HCT116 (cell line): Measurements from ENCODE around the gene LMO7. TPM values are rescaled to one million over a fixed set of nuclear protein-coding genes. Genes with fewer than 3 reads are reported as not detected.

ENCODE experiments used
- ATAC-seq: fragments of 200-7000 bp; cut with Tn5 transposase; 2 replicates; pipeline ENCODE4 v1.9.1; 2020; ENCODE audit warnings: mild to moderate bottlenecking, moderate library complexity
- BruUV-seq: library from RNA; stranded (reverse); fragments of 400-500 nt; replicated peaks from 2 replicates; lab custom pipeline; 2021; lab: Mats Ljungman, UMichigan
- CTCF ChIA-PET: fragments of 300-600 bp; sonication (Branson Sonifier 250); formaldehyde crosslinking; loops from one replicate; lab custom pipeline; 2021; ENCODE audit warnings: antibody characterized with exemption; lab: Charles Lee
- POLR2A ChIA-PET: fragments of 300-600, 350-600 bp; sonication (Branson Sonifier 250); formaldehyde crosslinking; loops from one replicate; lab custom pipeline; 2021; ENCODE audit warnings: antibody characterized with exemption; lab: Charles Lee
- RAD21 ChIA-PET, 2 experiments: fragments of 300-600 bp; sonication (Branson Sonifier 250); formaldehyde crosslinking; loops; one replicate each; lab custom pipeline; 2023; ENCODE audit warnings: low total read pairs in 2 of 2; ENCODE audit not compliant: uncharacterized antibody in 2 of 2, unreplicated experiment in 2 of 2, low non-redundant PET in 1 of 2; lab: Charles Lee
- DNase-seq: peaks from one replicate; pipeline ENCODE4 v3.0.0-alpha.2; 2010; ENCODE audit warnings: low read depth, low spot score
- H2AFZ ChIP-seq: fragments of 200-600 bp; shearing (Covaris generic), sonication (generic); 2 replicates; pipeline ENCODE4 v1.6.1; 2017; ENCODE audit warnings: low read depth, mixed run types, mixed read lengths, antibody characterized with exemption, low read length; ENCODE audit not compliant: poor library complexity, severe bottlenecking
- H3K27ac ChIP-seq: 2 replicates; pipeline ENCODE4 v1.5.1; 2012; ENCODE audit warnings: low read depth, low read length
- H3K27me3 ChIP-seq: fragments of 200-600 bp; sonication (generic); 2 replicates; pipeline ENCODE4 v1.6.1; 2016; ENCODE audit warnings: mixed run types, low read length, mixed read lengths; ENCODE audit not compliant: insufficient read depth
- H3K36me3 ChIP-seq, 2 experiments: fragments of 200-500 bp in 1 of 2; fragments of 200-600 bp in 1 of 2; sonication (Bioruptor generic) in 1 of 2; sonication (generic) in 1 of 2; 2 replicates each; pipeline versions ENCODE4 v1.5.1 to v1.6.1; 2014 to 2016; ENCODE audit warnings: low read length in 2 of 2, inconsistent platforms in 1 of 2, mixed read lengths in 1 of 2, mixed run types in 1 of 2; ENCODE audit not compliant: insufficient read depth in 2 of 2, control insufficient read depth in 1 of 2
- H3K4me1 ChIP-seq, 2 experiments: fragments of 200-600 bp in 1 of 2; sonication (generic) in 1 of 2; 2 replicates each; pipeline versions ENCODE4 v1.5.1 to v1.6.1; 2012 to 2017; ENCODE audit warnings: low read length in 2 of 2, inconsistent platforms in 1 of 2, mild to moderate bottlenecking in 1 of 2, mixed read lengths in 1 of 2, mixed run types in 1 of 2, moderate library complexity in 1 of 2; ENCODE audit not compliant: insufficient read depth in 2 of 2, control insufficient read depth in 1 of 2
- H3K4me2 ChIP-seq: fragments of 200-600 bp; sonication (generic); 2 replicates; pipeline ENCODE4 v1.6.1; 2017; ENCODE audit warnings: mixed run types, low read length, mixed read lengths
- H3K4me3 ChIP-seq, 2 experiments: fragments of 200-600 bp in 1 of 2; sonication (generic) in 1 of 2; replicated peaks in 1 of 2; 2 replicates each; pipeline ENCODE4 v1.5.1; 2011 to 2016; ENCODE audit warnings: low read length in 2 of 2, control low read depth in 1 of 2, low read depth in 1 of 2, mild to moderate bottlenecking in 1 of 2, mixed read lengths in 1 of 2, mixed run types in 1 of 2
- H3K79me2 ChIP-seq: fragments of 200-600 bp; sonication (generic); 2 replicates; pipeline ENCODE4 v1.6.1; 2017; ENCODE audit warnings: mild to moderate bottlenecking, mixed run types, low read length, moderate library complexity, mixed read lengths; ENCODE audit not compliant: insufficient read depth
- H3K9ac ChIP-seq: fragments of 200-600 bp; sonication (generic); 2 replicates; pipeline ENCODE4 v1.6.1; 2016; ENCODE audit warnings: low read length, mixed read lengths
- H3K9me2 ChIP-seq: fragments of 200-600 bp; sonication (generic), shearing (Covaris generic); 2 replicates; pipeline ENCODE4 v1.6.1; 2017; ENCODE audit warnings: mixed run types, mild to moderate bottlenecking, moderate library complexity; ENCODE audit not compliant: insufficient read depth
- H3K9me3 ChIP-seq, 2 experiments: fragments of 200-500 bp in 1 of 2; fragments of 200-600 bp in 1 of 2; sonication (Bioruptor generic) in 1 of 2; sonication (generic) in 1 of 2; 2 replicates each; pipeline ENCODE4 v1.6.1; 2014 to 2017; ENCODE audit warnings: low read length in 2 of 2, mixed read lengths in 2 of 2, inconsistent platforms in 1 of 2, low read depth in 1 of 2, mild to moderate bottlenecking in 1 of 2, mixed run types in 1 of 2, moderate library complexity in 1 of 2; ENCODE audit not compliant: control insufficient read depth in 1 of 2, insufficient read depth in 1 of 2
- H4K20me1 ChIP-seq: fragments of 200-600 bp; sonication (generic), shearing (Covaris generic); 2 replicates; pipeline ENCODE4 v1.6.1; 2017; ENCODE audit warnings: mixed run types, mild to moderate bottlenecking, moderate library complexity; ENCODE audit not compliant: insufficient read depth
- CBX3 ChIP-seq: IDR thresholded peaks from 2 replicates; pipeline ENCODE4 v1.6.1; 2012; ENCODE audit warnings: low read depth
- CEBPB ChIP-seq: IDR thresholded peaks from 2 replicates; pipeline ENCODE4 v1.6.1; 2012; ENCODE audit warnings: low read depth
- FOSL1 ChIP-seq: IDR thresholded peaks from 2 replicates; pipeline ENCODE4 v1.6.1; 2012; ENCODE audit warnings: low read depth
- POLR2A ChIP-seq: IDR thresholded peaks from 2 replicates; pipeline ENCODE4 v1.7.0; 2011; ENCODE audit warnings: borderline replicate concordance; ENCODE audit not compliant: insufficient read depth, insufficient read length; ENCODE audit errors: extremely low read depth
- RAD21 ChIP-seq: IDR thresholded peaks from 2 replicates; pipeline ENCODE4 v1.6.1; 2012; ENCODE audit warnings: low read depth, mild to moderate bottlenecking
- YY1 ChIP-seq: IDR thresholded peaks from 2 replicates; pipeline ENCODE4 v1.6.1; 2011; ENCODE audit warnings: low read length, low read depth, moderate library complexity, mild to moderate bottlenecking; ENCODE audit not compliant: insufficient replicate concordance; ENCODE audit errors: extremely low read depth
- ZFX ChIP-seq: fragments of 450-650 bp; IDR thresholded peaks from 2 replicates; pipeline ENCODE4 v1.6.1; 2017
- ZNF274 ChIP-seq: fragments of 200-500 bp; sonication (Bioruptor generic); IDR thresholded peaks from 2 replicates; pipeline ENCODE4 v1.6.1; 2014; ENCODE audit warnings: mild to moderate bottlenecking, low read depth, low read length, inconsistent platforms
- intact Hi-C: fragments of 100-400 bp; cut with micrococcal nuclease; formaldehyde crosslinking; loops from 2 replicates; pipeline ENCODE4 v1.10.0; 2022
- total RNA-seq: library from RNA; stranded (reverse); gene quantifications from one replicate; pipeline ENCODE4 v1.2.1, GENCODE V29; 2021; ENCODE audit not compliant: unreplicated experiment
- TF ChIP-seq, protein P1 (sequence below), 3 experiments: fragments of 200-600 bp in 1 of 3; sonication (generic) in 1 of 3; IDR thresholded peaks in 2 of 3; conservative IDR thresholded peaks in 1 of 3; 2 replicates each; pipeline ENCODE4 v1.5.1; 2012 to 2017; ENCODE audit warnings: low read depth in 2 of 3, low read length in 2 of 3, antibody characterized with exemption in 1 of 3, borderline replicate concordance in 1 of 3, control low read depth in 1 of 3, mild to moderate bottlenecking in 1 of 3, mixed read lengths in 1 of 3, mixed run types in 1 of 3, moderate library complexity in 1 of 3; ENCODE audit not compliant: insufficient read depth in 1 of 3
- TF ChIP-seq, protein P2 (sequence below): IDR thresholded peaks from 2 replicates; pipeline ENCODE4 v1.6.1; 2012; ENCODE audit warnings: low read depth
- TF ChIP-seq, protein P3 (sequence below): IDR thresholded peaks from 2 replicates; pipeline ENCODE4 v1.6.1; 2012
- TF ChIP-seq, protein P4 (sequence below): IDR thresholded peaks from 2 replicates; pipeline ENCODE4 v1.6.1; 2012

The LMO7 gene
- total RNA-seq, 1 experiment from 2014 or later, result 8.1 TPM

GRCh38 chr13:75796825-75797224, 160.7 kb downstream of the LMO7 start:
- no peaks in the 10 kb centered on the region for H3K9me2 ChIP-seq
- DNase-seq (no peak), ATAC-seq (no peak)
- H3K9me3 ChIP-seq, result no peaks in the 10 kb centered on the region
- H3K9ac ChIP-seq, result no peak overlapping the region
- ChIA-PET CTCF (no interaction called here), POLR2A (no interaction called here), RAD21 (no interaction called here)
- no peaks in the 10 kb centered on the region for H3K27me3 ChIP-seq
- H3K27ac ChIP-seq, result no peak overlapping the region
- no peak overlapping the region for H2AFZ ChIP-seq
- H3K4me3 ChIP-seq, result no peak overlapping the region
- no peak for TF ChIP-seq CEBPB
- no peak for TF ChIP-seq RAD21
- TF ChIP-seq, protein P1, sequence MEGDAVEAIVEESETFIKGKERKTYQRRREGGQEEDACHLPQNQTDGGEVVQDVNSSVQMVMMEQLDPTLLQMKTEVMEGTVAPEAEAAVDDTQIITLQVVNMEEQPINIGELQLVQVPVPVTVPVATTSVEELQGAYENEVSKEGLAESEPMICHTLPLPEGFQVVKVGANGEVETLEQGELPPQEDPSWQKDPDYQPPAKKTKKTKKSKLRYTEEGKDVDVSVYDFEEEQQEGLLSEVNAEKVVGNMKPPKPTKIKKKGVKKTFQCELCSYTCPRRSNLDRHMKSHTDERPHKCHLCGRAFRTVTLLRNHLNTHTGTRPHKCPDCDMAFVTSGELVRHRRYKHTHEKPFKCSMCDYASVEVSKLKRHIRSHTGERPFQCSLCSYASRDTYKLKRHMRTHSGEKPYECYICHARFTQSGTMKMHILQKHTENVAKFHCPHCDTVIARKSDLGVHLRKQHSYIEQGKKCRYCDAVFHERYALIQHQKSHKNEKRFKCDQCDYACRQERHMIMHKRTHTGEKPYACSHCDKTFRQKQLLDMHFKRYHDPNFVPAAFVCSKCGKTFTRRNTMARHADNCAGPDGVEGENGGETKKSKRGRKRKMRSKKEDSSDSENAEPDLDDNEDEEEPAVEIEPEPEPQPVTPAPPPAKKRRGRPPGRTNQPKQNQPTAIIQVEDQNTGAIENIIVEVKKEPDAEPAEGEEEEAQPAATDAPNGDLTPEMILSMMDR (IDR thresholded peaks at IDR 0.05 in 2 of 3, conservative IDR thresholded peaks at IDR 0.05 in 1 of 3; ENCODE audit: borderline replicate concordance in 1 of 3, insufficient read depth in 1 of 3, low read depth in 2 of 3, low read length in 2 of 3), result no peak
- TF ChIP-seq ZNF274, result no peak
- TF ChIP-seq ZFX, result no peak
- TF ChIP-seq POLR2A, result no peak
- TF ChIP-seq, protein P2, sequence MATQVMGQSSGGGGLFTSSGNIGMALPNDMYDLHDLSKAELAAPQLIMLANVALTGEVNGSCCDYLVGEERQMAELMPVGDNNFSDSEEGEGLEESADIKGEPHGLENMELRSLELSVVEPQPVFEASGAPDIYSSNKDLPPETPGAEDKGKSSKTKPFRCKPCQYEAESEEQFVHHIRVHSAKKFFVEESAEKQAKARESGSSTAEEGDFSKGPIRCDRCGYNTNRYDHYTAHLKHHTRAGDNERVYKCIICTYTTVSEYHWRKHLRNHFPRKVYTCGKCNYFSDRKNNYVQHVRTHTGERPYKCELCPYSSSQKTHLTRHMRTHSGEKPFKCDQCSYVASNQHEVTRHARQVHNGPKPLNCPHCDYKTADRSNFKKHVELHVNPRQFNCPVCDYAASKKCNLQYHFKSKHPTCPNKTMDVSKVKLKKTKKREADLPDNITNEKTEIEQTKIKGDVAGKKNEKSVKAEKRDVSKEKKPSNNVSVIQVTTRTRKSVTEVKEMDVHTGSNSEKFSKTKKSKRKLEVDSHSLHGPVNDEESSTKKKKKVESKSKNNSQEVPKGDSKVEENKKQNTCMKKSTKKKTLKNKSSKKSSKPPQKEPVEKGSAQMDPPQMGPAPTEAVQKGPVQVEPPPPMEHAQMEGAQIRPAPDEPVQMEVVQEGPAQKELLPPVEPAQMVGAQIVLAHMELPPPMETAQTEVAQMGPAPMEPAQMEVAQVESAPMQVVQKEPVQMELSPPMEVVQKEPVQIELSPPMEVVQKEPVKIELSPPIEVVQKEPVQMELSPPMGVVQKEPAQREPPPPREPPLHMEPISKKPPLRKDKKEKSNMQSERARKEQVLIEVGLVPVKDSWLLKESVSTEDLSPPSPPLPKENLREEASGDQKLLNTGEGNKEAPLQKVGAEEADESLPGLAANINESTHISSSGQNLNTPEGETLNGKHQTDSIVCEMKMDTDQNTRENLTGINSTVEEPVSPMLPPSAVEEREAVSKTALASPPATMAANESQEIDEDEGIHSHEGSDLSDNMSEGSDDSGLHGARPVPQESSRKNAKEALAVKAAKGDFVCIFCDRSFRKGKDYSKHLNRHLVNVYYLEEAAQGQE, result no peak
- TF ChIP-seq YY1, result no peak
- TF ChIP-seq, protein P3, sequence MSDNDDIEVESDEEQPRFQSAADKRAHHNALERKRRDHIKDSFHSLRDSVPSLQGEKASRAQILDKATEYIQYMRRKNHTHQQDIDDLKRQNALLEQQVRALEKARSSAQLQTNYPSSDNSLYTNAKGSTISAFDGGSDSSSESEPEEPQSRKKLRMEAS, result no peak
- no peak for TF ChIP-seq CBX3
- TF ChIP-seq FOSL1, result no peak
- TF ChIP-seq, protein P4, sequence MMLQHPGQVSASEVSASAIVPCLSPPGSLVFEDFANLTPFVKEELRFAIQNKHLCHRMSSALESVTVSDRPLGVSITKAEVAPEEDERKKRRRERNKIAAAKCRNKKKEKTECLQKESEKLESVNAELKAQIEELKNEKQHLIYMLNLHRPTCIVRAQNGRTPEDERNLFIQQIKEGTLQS, result no peak
- peaks cover 10 to 21% of the 10 kb centered on the region in 2 experiments for H3K4me1 ChIP-seq
- H3K36me3 ChIP-seq, result no peaks in the 10 kb centered on the region
- BruUV-seq, result no TSS peak
- intact Hi-C loops, result no loop called here
- no peaks in the 10 kb centered on the region for H3K79me2 ChIP-seq
- no peak overlapping the region for H3K4me2 ChIP-seq
- no peaks in the 10 kb centered on the region for H4K20me1 ChIP-seq
